Myocyte (in vitro differentiated cells): ENCODE measurements around the gene GRHPR. TPM values are rescaled to one million over a fixed set of nuclear protein-coding genes. Genes with fewer than 3 reads are reported as not detected.
"Not testable (repeated sequence)": the region's sequence is repeated elsewhere in the genome, so short reads cannot be mapped to it uniquely, and the experiment has no call there.

Experiments used
- DNase-seq: peaks from one replicate; pipeline ENCODE4 v3.0.0-alpha.2; 2012; ENCODE audit warnings: low read depth
- total RNA-seq: library from RNA; depleted of rRNA; stranded (reverse); fragments of >200 nt; gene quantifications from 2 replicates; pipeline ENCODE4 v1.2.3, GENCODE V29; 2014

Gene GRHPR
- total RNA-seq, 1 donor from 2014 or later = 218 TPM

GRCh38 chr9:37474438-37474837 lies 51.9 kb downstream of the GRHPR start:
- DNase-seq = no peak

DNA sequence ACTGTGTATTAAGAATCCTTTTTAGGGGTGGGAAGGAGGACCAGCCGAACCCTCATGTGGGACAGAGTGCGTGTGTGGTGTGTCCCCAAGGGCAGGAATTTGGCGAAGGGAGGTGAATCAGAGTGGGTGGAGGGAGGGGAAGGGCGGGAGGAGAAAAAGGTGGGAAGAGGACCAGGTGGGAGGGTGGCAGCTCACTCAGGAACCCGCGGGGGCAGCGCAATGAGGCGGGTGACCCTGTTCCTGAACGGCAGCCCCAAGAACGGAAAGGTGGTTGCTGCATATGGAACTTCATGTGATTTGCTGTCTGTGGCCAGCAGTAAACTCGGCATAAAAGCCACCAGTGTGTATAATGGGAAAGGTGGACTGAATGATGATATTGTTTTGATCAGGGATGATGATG lies 54.4 kb downstream of the GRHPR start:
- no peak for DNase-seq

DNA sequence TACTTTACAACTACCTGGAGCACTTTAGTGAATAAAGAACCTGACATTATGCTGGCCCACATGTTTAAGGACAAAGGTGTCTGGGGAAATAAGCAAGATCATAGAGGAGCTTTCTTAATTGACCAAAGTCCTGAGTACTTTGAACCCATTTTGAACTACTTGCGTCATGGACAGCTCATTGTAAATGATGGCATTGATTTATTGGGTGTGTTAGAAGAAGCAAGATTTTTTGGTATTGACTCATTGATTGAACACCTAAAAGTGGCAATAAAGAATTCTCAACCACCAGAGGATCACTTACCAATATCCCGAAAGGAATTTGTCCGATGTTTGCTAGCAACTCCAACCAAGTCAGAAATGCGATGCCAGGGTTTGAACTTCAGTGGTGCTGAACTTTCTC lies 54.9 kb downstream of the GRHPR start:
- not testable (repeated sequence) for DNase-seq

GRCh38 chr9:37477987-37478619 lies 55.6 kb downstream of the GRHPR start:
- not testable (repeated sequence) for DNase-seq

GRCh38 chr9:37480759-37481158 lies 58.3 kb downstream of the GRHPR start:
- no peak for DNase-seq

DNA sequence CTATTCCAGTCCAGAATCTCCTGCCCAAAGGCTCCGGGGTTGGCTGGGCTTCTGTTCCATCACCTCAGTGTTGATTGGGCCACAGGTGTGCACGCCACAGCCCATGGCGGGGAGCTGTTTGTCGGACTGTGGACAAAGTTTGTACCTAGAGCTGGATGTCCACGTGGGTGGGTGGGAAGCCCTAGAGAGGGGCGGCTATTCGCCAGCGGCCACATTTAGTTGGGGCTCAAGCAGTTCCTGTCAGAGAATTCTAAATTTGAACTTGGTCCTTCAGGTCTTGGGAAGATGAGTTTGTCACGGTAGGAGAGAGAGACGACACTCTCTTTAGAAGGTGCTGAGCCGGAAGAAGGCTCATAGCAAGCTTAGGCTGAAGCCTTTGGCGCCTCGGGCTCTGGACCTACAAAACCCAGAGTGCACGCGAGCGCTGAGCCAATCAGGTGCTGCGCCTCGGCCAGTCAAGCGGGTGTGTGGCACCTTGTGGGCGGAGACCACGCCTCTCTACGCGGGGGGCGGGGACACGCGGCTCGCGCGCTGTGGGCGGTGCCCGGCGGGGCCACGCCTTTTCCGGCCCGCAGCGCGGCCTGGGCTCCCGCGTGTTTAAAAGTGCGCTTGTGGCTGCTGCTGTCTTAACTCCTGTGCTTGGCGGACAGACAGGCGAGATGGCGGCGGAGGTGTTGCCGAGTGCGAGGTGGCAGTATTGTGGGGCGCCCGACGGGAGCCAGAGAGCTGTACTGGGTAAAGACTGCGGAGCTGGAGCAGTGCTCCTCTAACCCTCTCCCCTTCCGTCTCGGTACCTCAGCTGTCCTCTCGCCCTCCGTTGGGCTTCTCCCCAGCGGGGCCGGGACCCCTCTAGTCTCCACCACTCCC lies 63.1 kb downstream of the GRHPR start, which contains the start of gene POLR1E:
TSS of gene POLR1E (plus strand) at position 560 of the 867 bp plus-strand sequence. CDS start at position 660, 100 bp downstream.
- DNase-seq = peak; percentile 92

GRCh38 chr9:37486256-37486615 lies 63.7 kb downstream of the GRHPR start:
- no peak for DNase-seq

Other genes starting within 250 kb of the GRHPR start
- 12.7 and 13.0 TPM in 2 replicates for gene ZBTB5, start 42.8 kb downstream of the GRHPR start, total RNA-seq
- gene POLR1E, start 63.3 kb downstream of the GRHPR start, total RNA-seq = 20.1 and 20.9 TPM in 2 replicates
- 77.5 and 106 TPM in 2 replicates for gene FBXO10, start 153.7 kb downstream of the GRHPR start, total RNA-seq
- 107 and 109 TPM in 2 replicates for gene TOMM5, start 169.9 kb downstream of the GRHPR start, total RNA-seq
- gene FRMPD1, start 228.3 kb downstream of the GRHPR start, total RNA-seq = 8.4 and 15.5 TPM in 2 replicates